ENCODE data around the gene CSGALNACT2.

- TF ChIP-seq CTCF (IDR thresholded peaks at IDR 0.05; ENCODE audit: low read depth, low read length) (no peak), EZH2phosphoT487 (IDR thresholded peaks at IDR 0.05; ENCODE audit: low read depth) (no peak)
Observed at GRCh38 chr10:43141421-43141820, 3.2 kb downstream of the CSGALNACT2 start.

Measured in OCI-LY3 (cell line).